22Rv1 (cell line): ENCODE measurements around the gene USP20.
A peak's percentile ranks its signal among the peaks of the same experiment; 100 is the strongest.

Source experiments
- H3K27ac ChIP-seq: fragments of 450-650 bp; 2 replicates; pipeline ENCODE4 v1.5.1; 2017
- ZFX ChIP-seq: fragments of 450-650 bp; IDR thresholded peaks from 2 replicates; pipeline ENCODE4 v1.6.1; 2017; ENCODE audit warnings: antibody characterized with exemption, borderline replicate concordance
- TF ChIP-seq, protein P1 (sequence below): fragments of 450-650 bp; IDR thresholded peaks from 2 replicates; pipeline ENCODE4 v1.5.1; 2017; ENCODE audit warnings: mild to moderate bottlenecking

USP20 gene

DNA sequence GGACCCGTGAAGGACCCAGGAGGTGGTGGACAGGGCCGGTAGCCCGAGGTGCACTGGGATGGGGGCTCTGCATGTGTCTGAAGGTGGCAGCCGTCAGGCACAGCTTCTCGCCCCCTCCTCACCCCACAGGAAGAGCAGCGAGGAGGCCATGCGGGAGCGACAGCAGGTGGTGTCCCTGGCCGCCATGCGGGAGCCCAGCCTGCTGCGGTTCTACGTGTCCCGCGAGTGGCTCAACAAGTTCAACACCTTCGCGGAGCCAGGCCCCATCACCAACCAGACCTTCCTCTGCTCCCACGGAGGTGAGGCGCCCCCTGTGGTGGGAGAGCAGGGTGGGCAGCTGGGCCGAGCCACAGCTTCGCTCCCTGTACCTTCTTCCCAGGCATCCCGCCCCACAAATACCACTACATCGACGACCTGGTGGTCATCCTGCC is 39.9 kb downstream of the USP20 start:
- H3K27ac ChIP-seq, result no peak overlapping the region
- TF ChIP-seq, protein P1, sequence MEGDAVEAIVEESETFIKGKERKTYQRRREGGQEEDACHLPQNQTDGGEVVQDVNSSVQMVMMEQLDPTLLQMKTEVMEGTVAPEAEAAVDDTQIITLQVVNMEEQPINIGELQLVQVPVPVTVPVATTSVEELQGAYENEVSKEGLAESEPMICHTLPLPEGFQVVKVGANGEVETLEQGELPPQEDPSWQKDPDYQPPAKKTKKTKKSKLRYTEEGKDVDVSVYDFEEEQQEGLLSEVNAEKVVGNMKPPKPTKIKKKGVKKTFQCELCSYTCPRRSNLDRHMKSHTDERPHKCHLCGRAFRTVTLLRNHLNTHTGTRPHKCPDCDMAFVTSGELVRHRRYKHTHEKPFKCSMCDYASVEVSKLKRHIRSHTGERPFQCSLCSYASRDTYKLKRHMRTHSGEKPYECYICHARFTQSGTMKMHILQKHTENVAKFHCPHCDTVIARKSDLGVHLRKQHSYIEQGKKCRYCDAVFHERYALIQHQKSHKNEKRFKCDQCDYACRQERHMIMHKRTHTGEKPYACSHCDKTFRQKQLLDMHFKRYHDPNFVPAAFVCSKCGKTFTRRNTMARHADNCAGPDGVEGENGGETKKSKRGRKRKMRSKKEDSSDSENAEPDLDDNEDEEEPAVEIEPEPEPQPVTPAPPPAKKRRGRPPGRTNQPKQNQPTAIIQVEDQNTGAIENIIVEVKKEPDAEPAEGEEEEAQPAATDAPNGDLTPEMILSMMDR, result peak; percentile 26; the same call in 1 of the 2 replicates
- TF ChIP-seq ZFX, result no peak

DNA sequence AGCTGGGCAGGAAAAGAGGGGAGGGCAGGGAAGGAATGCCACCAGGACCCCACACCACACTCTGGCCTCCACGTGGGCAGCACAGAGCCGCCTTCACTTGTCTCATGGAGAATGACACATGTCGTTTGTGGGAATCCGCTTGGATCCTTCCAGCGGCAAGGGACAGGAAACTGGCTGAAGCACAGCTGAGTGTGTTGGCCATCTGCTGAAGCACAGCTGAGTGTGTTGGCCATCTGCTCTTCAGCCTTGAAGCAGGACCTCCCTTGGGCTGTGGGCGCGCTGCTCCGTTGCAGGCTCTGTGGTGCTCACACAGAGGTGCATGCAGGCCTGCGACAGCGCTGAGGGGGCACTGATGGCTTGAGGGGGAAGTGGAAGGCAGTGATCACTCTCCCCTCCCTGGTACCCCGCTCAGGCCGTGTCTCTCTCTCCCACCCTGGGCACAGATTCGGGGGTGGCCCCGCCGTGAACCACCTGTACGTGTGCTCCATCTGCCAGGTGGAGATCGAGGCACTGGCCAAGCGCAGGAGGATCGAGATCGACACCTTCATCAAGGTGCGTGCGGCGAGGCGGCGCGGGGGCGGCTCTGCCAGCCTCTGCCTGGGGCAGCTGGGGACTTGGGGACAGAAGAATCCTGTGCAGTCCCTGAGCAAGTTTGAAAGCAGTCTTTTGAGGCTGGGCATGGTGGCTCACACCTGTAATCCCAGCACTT is 40.6 kb downstream of the USP20 start:
- no peak overlapping the region for H3K27ac ChIP-seq
- TF ChIP-seq ZFX, result no peak
- TF ChIP-seq, protein P1, result no peak

DNA sequence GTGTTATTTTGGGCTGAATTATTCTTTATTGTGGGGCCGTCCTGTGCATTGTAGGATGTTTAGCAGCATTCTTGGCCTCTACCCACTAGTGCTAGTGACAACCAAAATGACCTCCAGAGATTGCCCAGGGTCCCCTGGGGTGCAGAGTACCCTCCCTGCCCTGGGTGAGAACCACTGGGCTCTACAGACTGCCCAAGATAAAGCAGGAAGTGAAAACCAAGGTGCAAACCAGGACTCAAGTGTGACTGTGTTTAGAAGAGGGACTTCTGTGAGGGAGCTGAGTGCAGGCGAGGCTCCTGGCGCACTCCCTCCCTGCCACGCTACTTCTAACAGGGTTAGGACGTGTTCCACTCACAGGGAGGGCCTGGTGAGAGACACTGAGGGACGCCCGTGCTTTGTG is 41.6 kb downstream of the USP20 start:
- TF ChIP-seq ZFX, result no peak
- TF ChIP-seq, protein P1, result no peak
- H3K27ac ChIP-seq, result no peak overlapping the region

DNA sequence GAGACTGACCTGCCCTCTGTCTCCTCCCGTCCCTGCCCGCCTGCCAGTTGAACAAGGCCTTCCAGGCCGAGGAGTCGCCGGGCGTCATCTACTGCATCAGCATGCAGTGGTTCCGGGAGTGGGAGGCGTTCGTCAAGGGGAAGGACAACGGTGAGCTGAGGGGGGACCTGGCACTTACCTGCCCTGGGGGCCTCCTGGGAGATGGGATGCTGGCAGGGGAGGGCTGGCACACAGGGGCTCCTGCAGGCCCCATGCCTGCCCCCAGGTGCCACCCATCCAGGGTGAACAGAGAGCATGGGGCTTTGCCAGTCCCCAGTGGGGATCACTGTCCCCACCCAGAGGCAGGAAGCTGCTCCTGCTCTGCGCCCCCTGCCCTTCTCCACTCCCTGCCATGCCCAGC is 43.0 kb downstream of the USP20 start:
- TF ChIP-seq, protein P1, result no peak
- TF ChIP-seq ZFX, result no peak
- H3K27ac ChIP-seq, result no peak overlapping the region

DNA sequence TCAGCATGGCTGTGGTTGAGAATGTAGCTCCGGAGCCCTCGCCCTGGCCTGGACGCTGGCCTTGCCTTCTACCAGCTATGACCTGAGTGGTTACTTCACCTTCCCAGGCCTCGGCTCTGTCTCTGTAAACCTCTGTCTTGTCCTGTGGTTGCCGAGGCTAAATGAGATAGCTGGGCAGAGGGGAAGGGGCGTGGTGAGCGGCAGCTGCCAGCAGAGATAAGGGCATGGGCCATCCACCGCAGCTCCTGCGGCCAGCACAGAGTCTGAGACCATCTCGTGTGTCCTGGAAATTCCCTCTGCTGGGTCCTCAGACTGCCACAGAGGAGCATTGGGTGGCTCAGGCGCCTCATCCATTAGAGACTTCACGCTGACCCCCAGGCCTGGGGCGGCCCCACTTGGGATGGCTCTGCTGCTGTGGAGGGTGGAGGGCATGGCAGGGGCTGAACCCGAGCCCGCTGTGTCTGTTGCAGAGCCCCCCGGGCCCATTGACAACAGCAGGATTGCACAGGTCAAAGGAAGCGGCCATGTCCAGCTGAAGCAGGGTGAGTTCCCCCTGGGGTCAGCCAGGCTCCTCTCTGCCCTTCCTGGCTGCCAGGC is 43.9 kb downstream of the USP20 start:
- TF ChIP-seq ZFX, result no peak
- TF ChIP-seq, protein P1, result no peak
- no peak overlapping the region for H3K27ac ChIP-seq

DNA sequence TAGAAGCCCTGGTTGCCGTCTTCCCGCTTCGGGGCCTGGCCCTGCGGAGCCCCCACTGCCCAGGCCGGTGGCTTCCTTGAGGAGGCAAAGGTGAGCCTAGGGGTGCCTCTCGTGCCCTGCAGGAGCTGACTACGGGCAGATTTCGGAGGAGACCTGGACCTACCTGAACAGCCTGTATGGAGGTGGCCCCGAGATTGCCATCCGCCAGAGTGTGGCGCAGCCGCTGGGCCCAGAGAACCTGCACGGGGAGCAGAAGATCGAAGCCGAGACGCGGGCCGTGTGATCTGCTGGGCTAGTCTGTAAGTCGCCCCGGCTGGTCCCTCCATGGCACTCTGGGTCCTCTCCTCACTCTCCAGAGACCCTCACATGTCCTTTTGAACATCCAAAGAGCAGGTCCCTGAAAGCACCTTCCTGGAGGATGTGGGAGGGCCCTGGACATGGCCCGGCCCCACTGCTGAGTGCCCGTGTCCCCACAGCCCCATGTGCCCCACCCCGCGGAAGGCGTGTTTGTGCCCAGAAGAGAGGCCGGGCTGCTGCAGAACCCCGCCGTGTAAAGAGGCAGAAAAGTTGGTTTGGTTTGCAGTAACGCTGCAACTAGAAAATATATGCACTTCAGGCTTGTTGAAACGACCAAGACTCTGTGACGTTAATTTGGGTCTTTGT is 44.9 kb downstream of the USP20 start:
- no peak overlapping the region for H3K27ac ChIP-seq
- no peak for TF ChIP-seq ZFX
- TF ChIP-seq, protein P1, result no peak
